ENCODE results near the gene SLC30A3.

Gene SLC30A3

DNA sequence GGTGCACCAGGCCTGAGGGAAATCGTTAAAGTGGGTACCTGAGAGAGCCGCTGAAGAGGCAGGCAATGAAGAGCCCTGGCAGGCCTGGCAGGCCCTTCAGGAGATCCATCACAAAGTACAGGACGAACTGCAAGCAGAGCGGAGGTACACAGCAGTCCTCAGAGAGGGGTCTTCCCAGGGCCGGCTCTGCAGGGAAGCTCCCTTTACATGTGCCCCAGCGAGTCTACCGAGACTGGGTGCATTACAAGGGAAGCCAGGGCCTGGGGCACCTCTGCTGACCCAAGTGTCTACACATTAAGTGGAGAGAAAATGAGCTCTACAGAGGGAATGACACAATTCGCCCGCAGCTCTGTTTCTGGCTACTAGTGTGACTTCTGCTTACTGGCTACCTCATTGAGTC lies 59.1 kb downstream of the SLC30A3 start:
- H3K4me3 Mint-ChIP-seq: no peak overlapping the region
- DNase-seq: no peak
- peaks cover 6% of the 10 kb centered on the region for H3K4me1 Mint-ChIP-seq (ENCODE audit: low read depth)
- H3K9me3 Mint-ChIP-seq: no peaks in the 10 kb centered on the region
- H3K27ac Mint-ChIP-seq: no peak overlapping the region
- H3K36me3 Mint-ChIP-seq (ENCODE audit: low read depth): peaks cover 98% of the 10 kb centered on the region
- no peaks in the 10 kb centered on the region for H3K27me3 Mint-ChIP-seq
